Measurements from ENCODE around the gene MID2. TPM values are rescaled to one million over a fixed set of nuclear protein-coding genes. Genes with fewer than 3 reads are reported as not detected.

The MID2 gene
- total RNA-seq, 1 donor from 2014 or later: 7.2 TPM

GRCh38 chrX:107971636-107972035 lies 146.0 kb downstream of the MID2 start:
- no peaks in the 10 kb centered on the region for H3K27me3 Mint-ChIP-seq
- DNase-seq (ENCODE audit: extremely low spot score, unreplicated experiment): no peak
- H3K4me3 Mint-ChIP-seq: no peak overlapping the region
- H3K36me3 Mint-ChIP-seq: no peaks in the 10 kb centered on the region
- no peaks in the 10 kb centered on the region for H3K9me3 Mint-ChIP-seq
- H3K4me1 Mint-ChIP-seq (ENCODE audit: unreplicated experiment): no peaks in the 10 kb centered on the region
- TF ChIP-seq, protein P1, sequence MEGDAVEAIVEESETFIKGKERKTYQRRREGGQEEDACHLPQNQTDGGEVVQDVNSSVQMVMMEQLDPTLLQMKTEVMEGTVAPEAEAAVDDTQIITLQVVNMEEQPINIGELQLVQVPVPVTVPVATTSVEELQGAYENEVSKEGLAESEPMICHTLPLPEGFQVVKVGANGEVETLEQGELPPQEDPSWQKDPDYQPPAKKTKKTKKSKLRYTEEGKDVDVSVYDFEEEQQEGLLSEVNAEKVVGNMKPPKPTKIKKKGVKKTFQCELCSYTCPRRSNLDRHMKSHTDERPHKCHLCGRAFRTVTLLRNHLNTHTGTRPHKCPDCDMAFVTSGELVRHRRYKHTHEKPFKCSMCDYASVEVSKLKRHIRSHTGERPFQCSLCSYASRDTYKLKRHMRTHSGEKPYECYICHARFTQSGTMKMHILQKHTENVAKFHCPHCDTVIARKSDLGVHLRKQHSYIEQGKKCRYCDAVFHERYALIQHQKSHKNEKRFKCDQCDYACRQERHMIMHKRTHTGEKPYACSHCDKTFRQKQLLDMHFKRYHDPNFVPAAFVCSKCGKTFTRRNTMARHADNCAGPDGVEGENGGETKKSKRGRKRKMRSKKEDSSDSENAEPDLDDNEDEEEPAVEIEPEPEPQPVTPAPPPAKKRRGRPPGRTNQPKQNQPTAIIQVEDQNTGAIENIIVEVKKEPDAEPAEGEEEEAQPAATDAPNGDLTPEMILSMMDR (conservative IDR thresholded peaks at IDR 0.05): no peak
- no peak overlapping the region for H3K27ac Mint-ChIP-seq

Other genes with a start within 250 kb of the MID2 start
- gene PRPS1, start 197.4 kb upstream of the MID2 start, total RNA-seq (ENCODE audit: low replicate concordance): 22.6 and 45.1 TPM in 2 replicates
- 21.0 and 34.2 TPM in 2 replicates for gene TSC22D3, start 50.1 kb upstream of the MID2 start, total RNA-seq (ENCODE audit: low replicate concordance)
- gene NCBP2L, start 48.1 kb upstream of the MID2 start, total RNA-seq (ENCODE audit: low replicate concordance): not detected in 2 replicates
- not detected in 2 replicates for gene TEX13B, start 156.5 kb downstream of the MID2 start, total RNA-seq (ENCODE audit: low replicate concordance)
- 33.2 and 71.0 TPM in 2 replicates for gene VSIG1, start 219.2 kb downstream of the MID2 start, total RNA-seq (ENCODE audit: low replicate concordance)